ENCODE measurements around the gene BACH2. TPM values are rescaled to one million over a fixed set of nuclear protein-coding genes. Genes with fewer than 3 reads are reported as not detected.
A peak's percentile ranks its signal among the peaks of the same experiment; 100 is the strongest.
"Not testable (repeated sequence)": the region's sequence is repeated elsewhere in the genome, so short reads cannot be mapped to it uniquely, and the experiment has no call there.

Gene BACH2
- total and polyA plus RNA-seq, 9 donors, result 3.4 to 5.8 (median 4.6) TPM

DNA sequence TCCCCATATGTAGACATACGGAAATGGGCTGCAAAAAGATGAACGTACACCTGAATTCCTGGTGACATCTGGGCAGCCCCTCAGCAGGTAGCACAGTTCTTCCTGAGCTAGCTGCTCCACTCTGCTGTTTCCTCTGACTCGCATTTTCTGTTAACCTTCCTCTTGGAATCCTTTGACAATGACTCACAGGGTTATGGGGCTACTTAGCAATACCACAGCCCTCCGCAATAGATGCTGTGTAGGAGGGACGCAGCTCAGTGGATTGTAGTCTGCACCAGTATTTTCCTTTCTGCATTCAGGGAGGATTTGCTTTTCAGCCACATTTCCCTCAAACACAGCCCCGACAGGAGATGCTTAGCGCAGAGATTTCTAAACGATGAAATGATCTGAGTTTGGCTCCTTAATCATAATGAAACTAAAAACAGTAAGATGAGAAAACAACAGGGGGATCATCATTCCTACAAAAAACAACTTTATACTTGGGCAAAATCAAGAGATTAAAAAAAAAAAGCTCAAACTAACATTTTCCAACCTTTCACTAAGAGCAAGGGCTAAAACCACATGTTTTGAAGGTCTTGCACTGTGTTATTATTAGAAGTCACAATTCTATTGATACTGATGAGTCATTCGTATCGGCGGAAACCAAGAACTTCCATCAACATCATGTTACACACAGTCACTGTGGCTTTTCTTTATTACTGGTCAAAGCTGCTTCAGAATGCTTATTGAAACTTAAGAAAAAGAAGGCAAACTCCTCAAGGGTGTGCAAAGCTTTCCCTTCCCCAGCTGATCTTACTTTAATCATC lies 12.2 kb downstream of the BACH2 start:
- Histone ChIP-seq H3K36me3 (ENCODE audit: control insufficient read depth, insufficient read depth, low read length) (no peaks in the 10 kb centered on the region), H3K4me3 (ENCODE audit: low read length) (no peak overlapping the region), H3K27me3 (ENCODE audit: control insufficient read depth, insufficient read depth, low read length) (no peaks in the 10 kb centered on the region), H3K27ac (ENCODE audit: low read length) (peak overlapping the region; percentile 89), H3K9me3 (replicated peaks; ENCODE audit: control insufficient read depth, low read depth, low read length) (no peaks in the 10 kb centered on the region), H3K4me1 (ENCODE audit: control insufficient read depth, insufficient read depth, low read length) (peaks cover 15% of the 10 kb centered on the region)
- 14% methylated on average over 1 of the region's 11 CpGs for WGBS (ENCODE audit: insufficient coverage)
- DNase-seq, result peak; percentile 88

DNA sequence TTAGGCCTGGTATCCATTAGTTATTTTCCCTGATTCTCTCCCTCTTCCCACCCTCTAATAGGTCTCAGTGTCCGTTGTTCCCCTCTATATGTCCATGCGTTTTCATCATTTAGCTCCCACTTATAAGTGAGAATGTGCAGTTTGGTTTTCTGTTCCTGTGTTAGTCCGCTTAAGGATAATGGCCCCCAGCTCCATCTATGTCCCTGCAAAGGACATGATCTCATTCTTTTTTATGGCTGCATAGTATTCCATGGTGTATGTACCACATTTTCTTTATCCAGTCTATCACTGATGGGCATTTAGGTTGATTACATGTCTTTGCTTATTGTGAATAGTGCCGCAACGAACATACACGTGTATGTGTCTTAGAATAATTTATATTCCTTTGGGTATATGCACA lies 14.4 kb downstream of the BACH2 start:
- not testable (repeated sequence) for H3K27me3 ChIP-seq (ENCODE audit: control insufficient read depth, insufficient read depth, low read length); DNase-seq; H3K4me3 ChIP-seq (ENCODE audit: low read length); H3K27ac ChIP-seq (ENCODE audit: low read length); H3K36me3 ChIP-seq (ENCODE audit: control insufficient read depth, insufficient read depth, low read length); H3K9me3 ChIP-seq (replicated peaks; ENCODE audit: control insufficient read depth, low read depth, low read length)
- no CpG with 5 or more reads among the region's 6 CpGs for WGBS (ENCODE audit: insufficient coverage)
- peaks cover 15% of the 10 kb centered on the region for H3K4me1 ChIP-seq (ENCODE audit: control insufficient read depth, insufficient read depth, low read length)

DNA sequence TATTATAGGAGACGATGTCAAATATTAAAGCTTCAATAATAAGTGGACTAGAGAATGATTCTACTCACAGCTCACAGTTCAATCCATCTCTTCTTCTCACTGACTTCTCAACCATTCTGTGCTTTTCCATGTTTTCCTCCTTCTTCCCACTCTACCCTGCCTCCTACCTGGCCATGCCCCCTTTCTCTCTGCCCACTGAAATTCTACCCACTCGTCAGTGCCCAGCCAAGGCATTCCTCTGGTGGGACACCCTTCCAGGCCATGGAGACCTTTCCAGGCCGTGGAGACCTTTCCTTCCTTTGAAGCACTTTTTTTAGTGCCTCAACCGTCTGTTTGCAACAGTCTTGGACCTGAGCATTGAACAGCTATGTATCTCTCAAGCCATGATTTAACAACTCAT lies 18.5 kb downstream of the BACH2 start:
- Histone ChIP-seq H3K27me3 (ENCODE audit: control insufficient read depth, insufficient read depth, low read length) (no peaks in the 10 kb centered on the region), H3K4me1 (ENCODE audit: control insufficient read depth, insufficient read depth, low read length) (no peaks in the 10 kb centered on the region), H3K27ac (ENCODE audit: low read length) (no peak overlapping the region), H3K36me3 (ENCODE audit: control insufficient read depth, insufficient read depth, low read length) (no peaks in the 10 kb centered on the region), H3K9me3 (replicated peaks; ENCODE audit: control insufficient read depth, low read depth, low read length) (no peaks in the 10 kb centered on the region), H3K4me3 (ENCODE audit: low read length) (no peak overlapping the region)
- DNase-seq, result no peak
- WGBS (ENCODE audit: insufficient coverage), result 69% methylated on average over 2 of the region's 4 CpGs

DNA sequence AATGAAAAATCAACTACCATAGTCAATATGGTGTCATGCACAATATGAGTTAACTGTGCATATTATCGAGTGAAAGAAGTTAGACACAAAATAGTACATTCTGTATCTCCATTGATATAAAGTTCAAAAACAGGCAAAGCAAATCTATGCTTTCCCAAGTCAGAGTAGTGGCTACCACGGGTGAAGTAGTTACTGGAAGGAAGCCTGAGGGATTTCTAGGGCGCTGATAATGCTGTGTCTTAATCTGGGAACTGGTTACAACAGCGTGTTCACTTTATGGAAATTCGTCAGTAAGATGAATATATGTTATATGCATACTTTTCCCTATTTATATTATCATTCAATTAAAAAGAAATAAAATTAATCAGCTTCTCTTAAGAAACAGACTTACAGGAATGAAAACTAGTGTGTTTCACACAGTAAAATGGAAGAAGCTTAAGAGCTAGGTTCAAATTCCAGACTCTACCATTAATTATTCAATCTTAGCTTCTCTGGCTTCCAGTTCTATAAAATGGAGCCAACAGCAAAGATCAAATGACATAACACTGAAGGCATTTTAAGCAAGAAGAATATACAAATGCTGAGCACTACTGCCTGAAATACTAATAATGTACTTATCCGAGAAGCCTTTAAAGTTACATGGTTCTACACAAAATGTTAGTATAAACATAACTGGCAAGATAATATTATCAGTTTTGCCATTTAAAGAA lies 19.2 kb downstream of the BACH2 start:
- no peaks in the 10 kb centered on the region for H3K4me1 ChIP-seq (ENCODE audit: control insufficient read depth, insufficient read depth, low read length)
- no peaks in the 10 kb centered on the region for H3K9me3 ChIP-seq (replicated peaks; ENCODE audit: control insufficient read depth, low read depth, low read length)
- no CpG with 5 or more reads among the region's 6 CpGs for WGBS (ENCODE audit: insufficient coverage)
- no peaks in the 10 kb centered on the region for H3K27me3 ChIP-seq (ENCODE audit: control insufficient read depth, insufficient read depth, low read length)
- no peak overlapping the region for H3K27ac ChIP-seq (ENCODE audit: low read length)
- no peak for DNase-seq
- no peaks in the 10 kb centered on the region for H3K36me3 ChIP-seq (ENCODE audit: control insufficient read depth, insufficient read depth, low read length)
- no peak overlapping the region for H3K4me3 ChIP-seq (ENCODE audit: low read length)

DNA sequence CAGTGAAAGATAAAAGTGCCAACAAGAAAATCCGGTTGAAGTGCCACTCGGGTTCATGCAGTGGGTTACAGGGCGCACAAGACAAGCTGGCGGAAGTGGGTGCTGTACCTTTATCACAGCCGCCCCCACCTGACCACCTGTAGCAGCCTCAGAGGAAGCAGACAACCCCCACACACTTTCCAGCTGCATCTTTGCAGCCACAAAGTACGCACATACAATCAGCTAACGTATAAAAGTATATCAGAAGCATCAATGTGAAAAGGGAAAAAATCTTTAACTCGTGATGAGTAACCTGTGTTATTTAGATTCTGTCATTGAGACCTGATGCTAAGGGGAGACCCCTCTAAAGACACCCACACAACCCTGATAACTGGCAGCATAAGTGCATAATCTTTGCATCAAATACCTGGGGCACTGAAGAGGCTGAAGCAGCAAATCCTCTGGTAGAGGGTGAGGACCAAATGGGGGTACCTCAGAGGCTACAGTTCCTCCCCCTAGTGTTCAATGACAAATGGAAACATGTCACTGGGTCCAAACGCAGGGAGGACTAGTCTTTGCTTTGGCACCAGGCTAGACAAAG lies 22.1 kb downstream of the BACH2 start:
- Histone ChIP-seq H3K27me3 (ENCODE audit: control insufficient read depth, insufficient read depth, low read length) (no peaks in the 10 kb centered on the region), H3K9me3 (replicated peaks; ENCODE audit: control insufficient read depth, low read depth, low read length) (peaks cover 3% of the 10 kb centered on the region), H3K27ac (ENCODE audit: low read length) (no peak overlapping the region), H3K4me1 (ENCODE audit: control insufficient read depth, insufficient read depth, low read length) (no peaks in the 10 kb centered on the region), H3K4me3 (ENCODE audit: low read length) (no peak overlapping the region), H3K36me3 (ENCODE audit: control insufficient read depth, insufficient read depth, low read length) (no peaks in the 10 kb centered on the region)
- no peak for DNase-seq
- 70% methylated on average over 2 of the region's 9 CpGs for WGBS (ENCODE audit: insufficient coverage)

DNA sequence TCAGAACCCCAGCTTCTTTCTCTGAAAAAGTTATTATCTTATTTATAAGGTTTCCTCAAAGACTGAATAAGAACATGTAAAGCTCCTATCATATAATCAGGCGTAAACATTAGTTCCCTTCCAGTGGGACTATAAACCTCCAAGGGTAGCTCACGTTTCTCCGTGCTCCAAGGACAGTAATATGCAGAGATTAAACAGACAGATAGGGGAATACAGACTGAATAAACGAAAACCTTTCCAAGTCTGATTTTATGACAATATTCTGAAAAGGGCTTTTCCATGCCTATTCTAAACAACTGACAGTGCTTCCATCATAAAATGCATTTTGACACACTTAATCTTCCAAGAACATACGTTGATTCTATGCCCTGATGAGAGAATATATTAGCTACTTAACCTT lies 22.8 kb downstream of the BACH2 start:
- no CpG with 5 or more reads among the region's 5 CpGs for WGBS (ENCODE audit: insufficient coverage)
- no peaks in the 10 kb centered on the region for H3K36me3 ChIP-seq (ENCODE audit: control insufficient read depth, insufficient read depth, low read length)
- H3K27ac ChIP-seq (ENCODE audit: low read length), result no peak overlapping the region

DNA sequence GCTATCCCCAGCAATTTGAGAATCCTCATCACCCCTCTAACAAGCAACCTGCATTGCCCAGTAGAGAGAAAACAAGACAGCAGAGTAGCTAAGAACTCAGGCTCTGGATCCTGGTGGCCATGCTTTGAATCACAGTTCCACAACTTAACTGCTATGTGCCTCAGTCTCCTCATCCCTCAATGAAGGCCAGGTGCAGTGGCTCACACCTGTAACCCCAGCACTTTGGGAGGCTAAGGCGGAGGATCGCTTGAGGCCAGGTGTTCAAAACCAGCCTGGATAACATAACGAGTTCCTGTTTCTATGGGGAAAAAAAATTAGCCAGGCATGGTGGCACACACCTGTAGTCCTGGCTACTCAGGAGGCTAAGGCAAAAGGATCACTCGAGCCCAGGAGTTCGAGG lies 23.7 kb downstream of the BACH2 start:
- H3K9me3 ChIP-seq (replicated peaks; ENCODE audit: control insufficient read depth, low read depth, low read length), result peaks cover 3% of the 10 kb centered on the region
- no peaks in the 10 kb centered on the region for H3K36me3 ChIP-seq (ENCODE audit: control insufficient read depth, insufficient read depth, low read length)
- H3K4me3 ChIP-seq (ENCODE audit: low read length), result no peak overlapping the region
- no peaks in the 10 kb centered on the region for H3K4me1 ChIP-seq (ENCODE audit: control insufficient read depth, insufficient read depth, low read length)
- no peak for DNase-seq
- no peak overlapping the region for H3K27ac ChIP-seq (ENCODE audit: low read length)
- WGBS (ENCODE audit: insufficient coverage), result 94% methylated on average over 5 of the region's 5 CpGs
- no peaks in the 10 kb centered on the region for H3K27me3 ChIP-seq (ENCODE audit: control insufficient read depth, insufficient read depth, low read length)

More for the DNA sequence above, 22.8 kb downstream of the BACH2 start:
- peaks cover 3% of the 10 kb centered on the region for H3K9me3 ChIP-seq (replicated peaks; ENCODE audit: control insufficient read depth, low read depth, low read length)
- H3K27me3 ChIP-seq (ENCODE audit: control insufficient read depth, insufficient read depth, low read length), result no peaks in the 10 kb centered on the region
- no peaks in the 10 kb centered on the region for H3K4me1 ChIP-seq (ENCODE audit: control insufficient read depth, insufficient read depth, low read length)
- H3K4me3 ChIP-seq (ENCODE audit: low read length), result no peak overlapping the region
- no peak for DNase-seq

DNA sequence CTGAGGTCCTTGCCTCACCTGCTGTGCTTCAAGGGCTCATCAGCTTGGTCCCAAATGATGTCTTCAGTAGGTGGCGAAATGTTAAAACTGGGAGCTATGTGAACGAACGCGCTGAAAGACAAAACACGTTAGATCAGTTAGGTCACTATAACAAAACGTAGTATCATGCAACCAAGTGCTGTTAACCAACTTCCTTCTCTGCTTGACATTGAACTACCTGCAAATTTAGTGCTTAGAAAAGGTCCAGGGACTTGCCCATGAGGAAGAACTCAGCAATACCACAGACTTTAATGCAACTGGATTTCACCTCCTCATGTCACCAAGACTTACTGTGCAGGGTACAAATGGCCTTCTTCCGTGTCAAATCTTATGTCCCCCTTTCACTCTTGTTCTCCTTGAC lies 24.8 kb downstream of the BACH2 start:
- WGBS (ENCODE audit: insufficient coverage), result 80% methylated on average over 2 of the region's 7 CpGs
- Histone ChIP-seq H3K9me3 (replicated peaks; ENCODE audit: control insufficient read depth, low read depth, low read length) (peaks cover 3% of the 10 kb centered on the region), H3K36me3 (ENCODE audit: control insufficient read depth, insufficient read depth, low read length) (no peaks in the 10 kb centered on the region), H3K4me3 (ENCODE audit: low read length) (no peak overlapping the region), H3K27me3 (ENCODE audit: control insufficient read depth, insufficient read depth, low read length) (no peaks in the 10 kb centered on the region), H3K27ac (ENCODE audit: low read length) (no peak overlapping the region), H3K4me1 (ENCODE audit: control insufficient read depth, insufficient read depth, low read length) (no peaks in the 10 kb centered on the region)
- no peak for DNase-seq

DNA sequence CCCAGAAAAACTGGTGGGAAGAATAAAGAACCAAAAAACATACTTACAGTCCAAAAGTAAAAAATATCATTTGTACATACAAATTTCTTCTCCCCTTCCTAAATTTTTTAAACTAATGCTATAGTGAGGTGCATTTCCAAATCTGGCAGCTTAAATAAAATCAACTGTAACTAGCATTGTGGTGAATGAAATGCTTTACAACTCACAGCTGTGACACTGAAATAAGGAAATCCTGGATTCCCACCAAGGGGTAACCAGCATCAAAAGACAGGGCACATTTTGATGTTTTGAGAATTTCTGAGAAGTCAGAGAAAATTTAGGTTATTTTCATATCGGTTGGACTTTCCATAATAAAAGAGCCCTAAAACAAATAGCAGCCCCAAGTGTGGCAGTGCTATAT lies 27.3 kb downstream of the BACH2 start:
- no peaks in the 10 kb centered on the region for H3K27me3 ChIP-seq (ENCODE audit: control insufficient read depth, insufficient read depth, low read length)
- no peaks in the 10 kb centered on the region for H3K36me3 ChIP-seq (ENCODE audit: control insufficient read depth, insufficient read depth, low read length)
- H3K27ac ChIP-seq (ENCODE audit: low read length), result no peak overlapping the region
- WGBS (ENCODE audit: insufficient coverage), result no CpG with 5 or more reads among the region's 1 CpG
- no peak for DNase-seq
- no peak overlapping the region for H3K4me3 ChIP-seq (ENCODE audit: low read length)
- peaks cover 3% of the 10 kb centered on the region for H3K9me3 ChIP-seq (replicated peaks; ENCODE audit: control insufficient read depth, low read depth, low read length)
- H3K4me1 ChIP-seq (ENCODE audit: control insufficient read depth, insufficient read depth, low read length), result no peaks in the 10 kb centered on the region

DNA sequence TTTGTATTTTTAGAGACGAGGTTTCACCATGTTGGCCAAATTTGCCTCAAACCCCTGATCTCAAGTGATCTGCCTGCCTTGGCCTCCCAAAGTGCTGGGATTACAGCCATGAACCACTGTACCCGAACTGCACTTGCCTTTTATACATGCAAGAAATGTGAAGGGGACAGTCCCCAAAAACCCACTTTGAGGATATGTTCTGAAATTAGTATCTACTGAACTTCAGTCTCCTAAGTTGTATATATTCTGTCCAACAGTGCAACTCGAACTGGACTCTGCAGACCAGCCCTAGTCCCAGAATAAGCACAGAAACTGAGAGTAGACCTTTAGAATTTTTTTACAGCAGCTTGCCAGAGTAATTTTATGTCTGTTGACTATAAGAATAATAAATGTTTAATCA lies 28.5 kb downstream of the BACH2 start:
- no peaks in the 10 kb centered on the region for H3K4me1 ChIP-seq (ENCODE audit: control insufficient read depth, insufficient read depth, low read length)
- no peaks in the 10 kb centered on the region for H3K27me3 ChIP-seq (ENCODE audit: control insufficient read depth, insufficient read depth, low read length)
- H3K27ac ChIP-seq (ENCODE audit: low read length), result no peak overlapping the region
- no peaks in the 10 kb centered on the region for H3K36me3 ChIP-seq (ENCODE audit: control insufficient read depth, insufficient read depth, low read length)
- no peak for DNase-seq
- 100% methylated on average over 1 of the region's 3 CpGs for WGBS (ENCODE audit: insufficient coverage)
- H3K4me3 ChIP-seq (ENCODE audit: low read length), result no peak overlapping the region
- H3K9me3 ChIP-seq (replicated peaks; ENCODE audit: control insufficient read depth, low read depth, low read length), result peaks cover 3% of the 10 kb centered on the region

Data from muscle of leg (tissue), 11 donors.